CD4-positive, alpha-beta T cell (primary cell): Measurements from ENCODE around the gene SELENOP. TPM values are rescaled to one million over a fixed set of nuclear protein-coding genes. Genes with fewer than 3 reads are reported as not detected.
"Not testable (repeated sequence)": the region's sequence is repeated elsewhere in the genome, so short reads cannot be mapped to it uniquely, and the experiment has no call there.

ENCODE experiments used
- ATAC-seq: fragments of 200-7000 bp; cut with Tn5 transposase; one replicate; pipeline ENCODE4 v1.10.0; 2022; ENCODE audit warnings: mild to moderate bottlenecking; ENCODE audit not compliant: poor library complexity
- CTCF ChIA-PET: fragments of 350-600 bp; sonication (Branson Sonifier 250); formaldehyde crosslinking; loops from one replicate; lab custom pipeline; 2021; ENCODE audit warnings: antibody characterized with exemption, inconsistent platforms; lab: Charles Lee
- POLR2A ChIA-PET: fragments of 350-600 bp; sonication (Branson Sonifier 250); formaldehyde crosslinking; loops from one replicate; lab custom pipeline; 2021; ENCODE audit warnings: antibody characterized with exemption, inconsistent platforms; lab: Charles Lee
- DNase-seq, 14 experiments: peaks; one replicate each; pipeline ENCODE4 v3.0.0-alpha.2; 2013 to 2020; ENCODE audit warnings: mixed read lengths in 2 of 14
- H3K27ac ChIP-seq, 2 donors: one replicate each; pipeline versions ENCODE4 v1.5.1 to v1.7.0; 2013; ENCODE audit warnings: low read length in 2 of 2, low read depth in 1 of 2, mild to moderate bottlenecking in 1 of 2
- H3K27me3 ChIP-seq, 2 experiments: 1 replicate in 1 of 2; 2 replicates in 1 of 2; pipeline versions ENCODE4 v1.6.1 to v1.7.0; 2013; ENCODE audit warnings: low read length in 2 of 2, control low read depth in 1 of 2, mild to moderate bottlenecking in 1 of 2, moderate library complexity in 1 of 2; ENCODE audit not compliant: insufficient read depth in 2 of 2, control insufficient read depth in 1 of 2
- H3K36me3 ChIP-seq: one replicate; pipeline ENCODE4 v1.6.1; 2013; ENCODE audit warnings: low read length, control low read depth; ENCODE audit not compliant: insufficient read depth
- H3K4me1 ChIP-seq: one replicate; pipeline ENCODE4 v1.6.1; 2013; ENCODE audit warnings: low read length, control low read depth; ENCODE audit not compliant: insufficient read depth
- H3K4me3 ChIP-seq: one replicate; pipeline ENCODE4 v1.5.1; 2013; ENCODE audit warnings: mild to moderate bottlenecking, low read length, moderate library complexity
- H3K9me3 ChIP-seq, 2 experiments: 1 replicate in 1 of 2; 2 replicates in 1 of 2; pipeline versions ENCODE4 v1.6.1 to v1.7.0; 2013; ENCODE audit warnings: low read length in 2 of 2, mild to moderate bottlenecking in 2 of 2, control low read depth in 1 of 2, moderate library complexity in 1 of 2; ENCODE audit not compliant: control insufficient read depth in 1 of 2, insufficient read depth in 1 of 2
- H3K27ac Mint-ChIP-seq: one replicate; pipeline ENCODE4 v1.8.0; 2020; ENCODE audit warnings: mixed read lengths
- H3K27me3 Mint-ChIP-seq: one replicate; pipeline ENCODE4 v1.8.0; 2021; ENCODE audit warnings: mixed read lengths
- H3K36me3 Mint-ChIP-seq: one replicate; pipeline ENCODE4 v1.8.0; 2021; ENCODE audit warnings: low read depth, mixed read lengths
- H3K4me1 Mint-ChIP-seq: one replicate; pipeline ENCODE4 v1.8.0; 2021; ENCODE audit warnings: low read depth, mixed read lengths
- H3K4me3 Mint-ChIP-seq: one replicate; pipeline ENCODE4 v1.8.0; 2020; ENCODE audit warnings: mild to moderate bottlenecking, mixed read lengths
- H3K9me3 Mint-ChIP-seq: one replicate; pipeline ENCODE4 v1.8.0; 2020; ENCODE audit warnings: mixed read lengths
- CTCF ChIP-seq: fragments of 200-600 bp; IDR thresholded peaks from one replicate; pipeline ENCODE4 v1.8.0; 2022; ENCODE audit warnings: antibody characterized with exemption, mild to moderate bottlenecking
- intact Hi-C, 2 experiments: fragments of 100-400 bp; cut with DNase I in 1 of 2; cut with micrococcal nuclease in 1 of 2; formaldehyde crosslinking; loops; one replicate each; pipeline versions ENCODE4 v1.15.1 to v1.9.0; 2023 to 2025; cut with DNase I, micrococcal nuclease
- total RNA-seq, 174 experiments: library from RNA in 2 of 174; stranded (reverse) in 2 of 174; gene quantifications; one replicate each; pipeline ENCODE4 v1.2.3 and lab custom pipeline; 2021 to 2026

The SELENOP gene
- total RNA-seq, 2 experiments from 2014 or later, result 0.36 TPM; not detected in 1

GRCh38 chr5:42824347-42824976 lies 12.8 kb upstream of the SELENOP start:
- DNase-seq (no peak), ATAC-seq (no peak)
- CTCF ChIA-PET, result no interaction called here
- Mint-ChIP-seq H3K4me1 (no peaks in the 10 kb centered on the region), H3K27me3 (peaks cover 9% of the 10 kb centered on the region), H3K36me3 (no peaks in the 10 kb centered on the region), H3K4me3 (no peak overlapping the region), H3K27ac (no peak overlapping the region), H3K9me3 (no peaks in the 10 kb centered on the region)
- Histone ChIP-seq H3K4me1 (no peaks in the 10 kb centered on the region), H3K27me3 (no peaks in the 10 kb centered on the region), H3K36me3 (no peaks in the 10 kb centered on the region), H3K9me3 (no peaks in the 10 kb centered on the region), H3K4me3 (no peak overlapping the region), H3K27ac (no peak overlapping the region)
- intact Hi-C loops, result no loop called here
- POLR2A ChIA-PET, result no interaction called here
- TF ChIP-seq CTCF, result no peak

GRCh38 chr5:42822548-42822947 lies 10.9 kb upstream of the SELENOP start:
- H3K9me3 Mint-ChIP-seq, result no peaks in the 10 kb centered on the region
- DNase-seq (no peak), ATAC-seq (no peak)
- no peaks in the 10 kb centered on the region for H3K4me1 ChIP-seq
- no peak overlapping the region for H3K4me3 ChIP-seq
- H3K9me3 ChIP-seq, result no peaks in the 10 kb centered on the region
- no peaks in the 10 kb centered on the region for H3K27me3 ChIP-seq
- ChIA-PET POLR2A (no interaction called here), CTCF (no interaction called here)
- H3K27ac ChIP-seq, result no peak overlapping the region
- no peak overlapping the region for H3K4me3 Mint-ChIP-seq
- intact Hi-C loops, result no loop called here
- H3K27ac Mint-ChIP-seq, result no peak overlapping the region
- H3K36me3 Mint-ChIP-seq, result no peaks in the 10 kb centered on the region
- no peak for TF ChIP-seq CTCF
- H3K36me3 ChIP-seq, result no peaks in the 10 kb centered on the region
- H3K4me1 Mint-ChIP-seq, result no peaks in the 10 kb centered on the region
- H3K27me3 Mint-ChIP-seq, result peaks cover 9% of the 10 kb centered on the region

GRCh38 chr5:42819745-42820144 lies 8.1 kb upstream of the SELENOP start:
- DNase-seq (no peak), ATAC-seq (no peak)
- no peaks in the 10 kb centered on the region for H3K36me3 ChIP-seq
- intact Hi-C loops, result no loop called here
- TF ChIP-seq CTCF, result no peak
- POLR2A ChIA-PET, result interaction anchor here (1.3 kb wide), 1 partner anchor 10 kb away, joined by 3 read pairs; no protein-coding TSS in a partner anchor
- H3K27me3 ChIP-seq, result no peaks in the 10 kb centered on the region
- CTCF ChIA-PET, result no interaction called here
- H3K9me3 ChIP-seq, result no peaks in the 10 kb centered on the region
- no peak overlapping the region for H3K27ac ChIP-seq
- no peak overlapping the region for H3K4me3 ChIP-seq
- no peaks in the 10 kb centered on the region for H3K36me3 Mint-ChIP-seq
- no peaks in the 10 kb centered on the region for H3K27me3 Mint-ChIP-seq
- no peak overlapping the region for H3K4me3 Mint-ChIP-seq
- H3K4me1 ChIP-seq, result no peaks in the 10 kb centered on the region
- H3K27ac Mint-ChIP-seq, result no peak overlapping the region
- no peaks in the 10 kb centered on the region for H3K9me3 Mint-ChIP-seq
- no peaks in the 10 kb centered on the region for H3K4me1 Mint-ChIP-seq

- H3K4me1 Mint-ChIP-seq, H3K27ac Mint-ChIP-seq, intact Hi-C loops, ATAC-seq, H3K4me1 ChIP-seq, POLR2A ChIA-PET, H3K36me3 Mint-ChIP-seq, H3K4me3 Mint-ChIP-seq, H3K9me3 Mint-ChIP-seq, H3K27ac ChIP-seq, H3K27me3 ChIP-seq, H3K27me3 Mint-ChIP-seq, CTCF ChIA-PET, DNase-seq, H3K36me3 ChIP-seq, H3K4me3 ChIP-seq, H3K9me3 ChIP-seq: not testable (repeated sequence)
These were observed 4.9 kb upstream of the SELENOP start for GRCh38 chr5:42816546-42816945.
